Measurements from ENCODE around the gene TNKS2.
"Not testable (repeated sequence)": the region's sequence is repeated elsewhere in the genome, so short reads cannot be mapped to it uniquely, and the experiment has no call there.

Gene TNKS2

GRCh38 chr10:91796331-91797047 lies 1.7 kb upstream of the TNKS2 start:
- peak; percentile 35 for DNase-seq (ENCODE audit: low read depth)

GRCh38 chr10:91797048-91797690 lies 1.1 kb upstream of the TNKS2 start:
- no peak for DNase-seq (ENCODE audit: low read depth)

GRCh38 chr10:91798649-91799611 lies 704 bp downstream of the TNKS2 start:
- peak; percentile 24 for DNase-seq (ENCODE audit: low read depth)

GRCh38 chr10:91799612-91799975 lies 1.4 kb downstream of the TNKS2 start:
- DNase-seq (ENCODE audit: low read depth), result no peak

- DNase-seq (ENCODE audit: low read depth), result no peak
These were observed 2.0 kb downstream of the TNKS2 start for GRCh38 chr10:91800182-91800581.

- no peak for DNase-seq (ENCODE audit: low read depth)
These were observed 2.5 kb downstream of the TNKS2 start for GRCh38 chr10:91800756-91801155.

GRCh38 chr10:91803386-91804125 lies 5.3 kb downstream of the TNKS2 start:
- no peak for DNase-seq (ENCODE audit: low read depth)

- no peak for DNase-seq (ENCODE audit: low read depth)
These were observed 5.9 kb downstream of the TNKS2 start for GRCh38 chr10:91804126-91804510.

- no peak for DNase-seq (ENCODE audit: low read depth)
These were observed 7.0 kb downstream of the TNKS2 start for GRCh38 chr10:91805110-91805838.

GRCh38 chr10:91807264-91807663 lies 9.0 kb downstream of the TNKS2 start:
- not testable (repeated sequence) for DNase-seq (ENCODE audit: low read depth)

GRCh38 chr10:91813251-91813650 lies 15.0 kb downstream of the TNKS2 start:
- no peak for DNase-seq (ENCODE audit: low read depth)

- DNase-seq (ENCODE audit: low read depth), result no peak
These were observed 18.8 kb downstream of the TNKS2 start for GRCh38 chr10:91816981-91817380.

- no peak for DNase-seq (ENCODE audit: low read depth)
These were observed 21.9 kb downstream of the TNKS2 start for GRCh38 chr10:91820144-91820543.

- no peak for DNase-seq (ENCODE audit: low read depth)
These were observed 25.9 kb downstream of the TNKS2 start for GRCh38 chr10:91824076-91824475.

- no peak for DNase-seq (ENCODE audit: low read depth)
These were observed 31.0 kb downstream of the TNKS2 start for GRCh38 chr10:91829268-91829667.

- no peak for DNase-seq (ENCODE audit: low read depth)
These were observed 40.0 kb downstream of the TNKS2 start for GRCh38 chr10:91838199-91838598.

GRCh38 chr10:91843083-91843482 lies 44.9 kb downstream of the TNKS2 start:
- DNase-seq (ENCODE audit: low read depth), result no peak

GRCh38 chr10:91856637-91857036 lies 58.4 kb downstream of the TNKS2 start:
- DNase-seq (ENCODE audit: low read depth), result no peak

- DNase-seq (ENCODE audit: low read depth), result no peak
These were observed 62.7 kb downstream of the TNKS2 start for GRCh38 chr10:91860885-91861284.

GRCh38 chr10:91864099-91864498 lies 65.9 kb downstream of the TNKS2 start:
- no peak for DNase-seq (ENCODE audit: low read depth)

GRCh38 chr10:91864744-91865143 lies 66.5 kb downstream of the TNKS2 start:
- DNase-seq (ENCODE audit: low read depth), result no peak

Measured in stimulated activated CD8-positive, alpha-beta memory T cell treated with anti-CD3 and anti-CD28 coated beads, Interleukin-4, amount 100 ng/mL, for 24 hours (primary cell).